ENCODE data around the gene PKNOX2. TPM values are rescaled to one million over a fixed set of nuclear protein-coding genes. Genes with fewer than 3 reads are reported as not detected.

PKNOX2 gene
- total RNA-seq, 1 experiment from 2014 or later: 0.10 TPM

GRCh38 chr11:125154378-125155099 is 10.0 kb upstream of the PKNOX2 start:
- no peak for DNase-seq (ENCODE audit: low spot score)

- no peak for DNase-seq (ENCODE audit: low spot score)
Measured at GRCh38 chr11:125155100-125155444, 9.5 kb upstream of the PKNOX2 start.

GRCh38 chr11:125155767-125156166 is 8.8 kb upstream of the PKNOX2 start:
- DNase-seq (ENCODE audit: low spot score): no peak

GRCh38 chr11:125156346-125157117 is 8.0 kb upstream of the PKNOX2 start:
- no peak for DNase-seq (ENCODE audit: low spot score)

- DNase-seq (ENCODE audit: low spot score): no peak
Measured at GRCh38 chr11:125157118-125157733, 7.3 kb upstream of the PKNOX2 start.

GRCh38 chr11:125157953-125158680 is 6.4 kb upstream of the PKNOX2 start:
- no peak for DNase-seq (ENCODE audit: low spot score)

GRCh38 chr11:125162743-125163142 is 1.8 kb upstream of the PKNOX2 start:
- no peak for DNase-seq (ENCODE audit: low spot score)

- no peak for DNase-seq (ENCODE audit: low spot score)
Measured at GRCh38 chr11:125163431-125164063, 1.0 kb upstream of the PKNOX2 start.

- no peak for DNase-seq (ENCODE audit: low spot score)
Measured at GRCh38 chr11:125164091-125164421, 495 bp upstream of the PKNOX2 start.

- DNase-seq (ENCODE audit: low spot score): no peak
Measured at GRCh38 chr11:125165111-125165842, 726 bp downstream of the PKNOX2 start.

- no peak for DNase-seq (ENCODE audit: low spot score)
Measured at GRCh38 chr11:125165843-125166763, 1.6 kb downstream of the PKNOX2 start.

GRCh38 chr11:125166764-125167291 is 2.3 kb downstream of the PKNOX2 start:
- no peak for DNase-seq (ENCODE audit: low spot score)

- DNase-seq (ENCODE audit: low spot score): no peak
Measured at GRCh38 chr11:125167292-125167953, 2.9 kb downstream of the PKNOX2 start.

GRCh38 chr11:125167954-125168835 is 3.6 kb downstream of the PKNOX2 start:
- peak; percentile 83 for DNase-seq (ENCODE audit: low spot score)

- DNase-seq (ENCODE audit: low spot score): no peak
Measured at GRCh38 chr11:125168918-125169456, 4.4 kb downstream of the PKNOX2 start.

GRCh38 chr11:125170001-125170509 is 5.5 kb downstream of the PKNOX2 start:
- DNase-seq (ENCODE audit: low spot score): no peak

GRCh38 chr11:125170510-125171031 is 6.0 kb downstream of the PKNOX2 start:
- no peak for DNase-seq (ENCODE audit: low spot score)
